NT2/D1 (cell line): ENCODE data around the gene BATF3.
"Not testable (repeated sequence)": the region's sequence is repeated elsewhere in the genome, so short reads cannot be mapped to it uniquely, and the experiment has no call there.

Source experiments
- DNase-seq: peaks from one replicate; pipeline ENCODE4 v3.0.0-alpha.2; 2011; ENCODE audit warnings: low read depth, low spot score
- H3K27me3 ChIP-seq: 2 replicates; pipeline ENCODE4 v1.6.0; 2011; ENCODE audit warnings: mild to moderate bottlenecking; ENCODE audit not compliant: insufficient read length, insufficient read depth
- H3K36me3 ChIP-seq: 2 replicates; pipeline ENCODE4 v1.6.1; 2011; ENCODE audit warnings: mild to moderate bottlenecking, low read length, mixed read lengths; ENCODE audit not compliant: insufficient read depth, insufficient read length
- H3K4me1 ChIP-seq: 2 replicates; pipeline ENCODE4 v1.5.1; 2011; ENCODE audit not compliant: insufficient read depth, insufficient read length
- H3K4me3 ChIP-seq: 2 replicates; pipeline ENCODE4 v1.5.1; 2011; ENCODE audit warnings: low read depth; ENCODE audit not compliant: insufficient read length
- H3K9ac ChIP-seq: 2 replicates; pipeline ENCODE4 v1.6.0; 2011; ENCODE audit warnings: low read depth; ENCODE audit not compliant: insufficient read length
- H3K9me3 ChIP-seq: 2 replicates; pipeline ENCODE4 v1.5.1; 2011; ENCODE audit warnings: mild to moderate bottlenecking, low read length; ENCODE audit not compliant: insufficient read depth
- SUZ12 ChIP-seq: IDR thresholded peaks from 2 replicates; pipeline ENCODE4 v1.6.1; 2011; ENCODE audit not compliant: insufficient read length, insufficient read depth; ENCODE audit errors: extremely low read depth
- YY1 ChIP-seq: IDR thresholded peaks from 2 replicates; pipeline ENCODE4 v1.6.1; 2011; ENCODE audit not compliant: insufficient read length, insufficient read depth
- ZNF274 ChIP-seq: IDR thresholded peaks from 2 replicates; pipeline ENCODE4 v1.6.1; 2011; ENCODE audit warnings: mild to moderate bottlenecking, low read depth, low read length

The BATF3 gene

GRCh38 chr1:212719633-212720032 is 20.0 kb upstream of the BATF3 start:
- no peaks in the 10 kb centered on the region for H3K4me1 ChIP-seq
- DNase-seq: no peak
- TF ChIP-seq SUZ12 (no peak), ZNF274 (no peak), YY1 (no peak)
- no peaks in the 10 kb centered on the region for H3K36me3 ChIP-seq
- H3K9me3 ChIP-seq: peaks cover 9% of the 10 kb centered on the region; the same call in 1 of the 2 replicates
- no peaks in the 10 kb centered on the region for H3K27me3 ChIP-seq
- no peak overlapping the region for H3K4me3 ChIP-seq
- H3K9ac ChIP-seq: no peak overlapping the region

GRCh38 chr1:212718499-212718898 is 18.9 kb upstream of the BATF3 start:
- DNase-seq: no peak
- TF ChIP-seq YY1 (no peak), ZNF274 (no peak), SUZ12 (no peak)
- Histone ChIP-seq H3K36me3 (no peaks in the 10 kb centered on the region), H3K4me1 (no peaks in the 10 kb centered on the region), H3K9me3 (peaks cover 4% of the 10 kb centered on the region; the same call in 1 of the 2 replicates), H3K4me3 (no peak overlapping the region), H3K9ac (no peak overlapping the region), H3K27me3 (no peaks in the 10 kb centered on the region)

GRCh38 chr1:212716161-212716560 is 16.5 kb upstream of the BATF3 start:
- no peak overlapping the region for H3K9ac ChIP-seq
- no peaks in the 10 kb centered on the region for H3K27me3 ChIP-seq
- TF ChIP-seq SUZ12 (no peak), YY1 (no peak), ZNF274 (no peak)
- no peaks in the 10 kb centered on the region for H3K36me3 ChIP-seq
- no peaks in the 10 kb centered on the region for H3K4me1 ChIP-seq
- H3K9me3 ChIP-seq: no peaks in the 10 kb centered on the region; the same call in 1 of the 2 replicates
- no peak overlapping the region for H3K4me3 ChIP-seq
- no peak for DNase-seq

GRCh38 chr1:212713465-212714136 is 14.0 kb upstream of the BATF3 start:
- H3K9ac ChIP-seq: no peak overlapping the region
- H3K27me3 ChIP-seq: no peaks in the 10 kb centered on the region
- no peak overlapping the region for H3K4me3 ChIP-seq
- TF ChIP-seq YY1 (no peak), ZNF274 (no peak)
- no peaks in the 10 kb centered on the region; the same call in 1 of the 2 replicates for H3K9me3 ChIP-seq
- no peak for DNase-seq
- no peaks in the 10 kb centered on the region for H3K4me1 ChIP-seq
- no peaks in the 10 kb centered on the region for H3K36me3 ChIP-seq

- no peaks in the 10 kb centered on the region for H3K36me3 ChIP-seq
- H3K4me3 ChIP-seq: no peak overlapping the region
- H3K4me1 ChIP-seq: no peaks in the 10 kb centered on the region
- no peak overlapping the region for H3K9ac ChIP-seq
- H3K27me3 ChIP-seq: no peaks in the 10 kb centered on the region
- no peak for DNase-seq
- TF ChIP-seq YY1: no peak
- TF ChIP-seq ZNF274: no peak
- no peak for TF ChIP-seq SUZ12
- no peaks in the 10 kb centered on the region; the same call in 1 of the 2 replicates for H3K9me3 ChIP-seq
These were observed 13.0 kb upstream of the BATF3 start for GRCh38 chr1:212712451-212713303.

GRCh38 chr1:212711974-212712373 is 12.3 kb upstream of the BATF3 start:
- not testable (repeated sequence) for H3K4me3 ChIP-seq, H3K27me3 ChIP-seq, DNase-seq, H3K9me3 ChIP-seq, H3K36me3 ChIP-seq, H3K4me1 ChIP-seq, H3K9ac ChIP-seq

GRCh38 chr1:212710566-212710965 is 10.9 kb upstream of the BATF3 start:
- Histone ChIP-seq H3K4me3 (no peak overlapping the region), H3K4me1 (no peaks in the 10 kb centered on the region), H3K27me3 (no peaks in the 10 kb centered on the region), H3K36me3 (no peaks in the 10 kb centered on the region), H3K9me3 (no peaks in the 10 kb centered on the region; the same call in 1 of the 2 replicates), H3K9ac (no peak overlapping the region)
- no peak for DNase-seq
- TF ChIP-seq YY1: no peak
- no peak for TF ChIP-seq SUZ12
- TF ChIP-seq ZNF274: no peak
